WERI-Rb-1 (cell line): Measurements from ENCODE around the gene PANK4.

ENCODE experiments used
- DNase-seq: peaks from one replicate; pipeline ENCODE4 v3.0.0-alpha.2; 2020
- H3K27ac ChIP-seq: fragments of 250-450 bp; sonication (Bioruptor Pico); 2 replicates; pipeline ENCODE4 v1.5.1; 2020; ENCODE audit warnings: mild to moderate bottlenecking, moderate library complexity
- H3K27me3 ChIP-seq: fragments of 250-450 bp; sonication (Bioruptor Pico); 2 replicates; pipeline ENCODE4 v1.5.1; 2021; ENCODE audit warnings: mild to moderate bottlenecking, low read depth, moderate library complexity; ENCODE audit not compliant: insufficient read depth, severe bottlenecking
- H3K36me3 ChIP-seq: fragments of 250-450 bp; sonication (Bioruptor Pico); 2 replicates; pipeline ENCODE4 v1.5.1; 2020; ENCODE audit warnings: mild to moderate bottlenecking, moderate library complexity
- H3K4me3 ChIP-seq: 2 replicates; pipeline ENCODE4 v1.5.1; 2011; ENCODE audit warnings: low read depth, mild to moderate bottlenecking, control low read depth, low read length
- H3K9me3 ChIP-seq: fragments of 250-450 bp; sonication (Bioruptor Pico); 2 replicates; pipeline ENCODE4 v1.5.1; 2021; ENCODE audit warnings: mild to moderate bottlenecking, moderate library complexity; ENCODE audit not compliant: severe bottlenecking
- CTCF ChIP-seq: IDR thresholded peaks from 2 replicates; pipeline ENCODE4 v1.5.1; 2011; ENCODE audit warnings: low read depth, mild to moderate bottlenecking, control low read depth, inconsistent platforms, low read length

The PANK4 gene

GRCh38 chr1:2497891-2498290 lies 28.5 kb downstream of the PANK4 start:
- Histone ChIP-seq H3K4me3 (no peak overlapping the region), H3K36me3 (peaks cover 81% of the 10 kb centered on the region), H3K27ac (no peak overlapping the region), H3K27me3 (no peaks in the 10 kb centered on the region), H3K9me3 (no peaks in the 10 kb centered on the region)
- DNase-seq = no peak
- TF ChIP-seq CTCF = no peak

GRCh38 chr1:2496746-2497145 lies 29.6 kb downstream of the PANK4 start:
- Histone ChIP-seq H3K4me3 (no peak overlapping the region), H3K27ac (no peak overlapping the region), H3K27me3 (no peaks in the 10 kb centered on the region), H3K9me3 (no peaks in the 10 kb centered on the region), H3K36me3 (peaks cover 80% of the 10 kb centered on the region)
- no peak for DNase-seq
- TF ChIP-seq CTCF = no peak

GRCh38 chr1:2496087-2496622 lies 30.2 kb downstream of the PANK4 start:
- Histone ChIP-seq H3K27me3 (no peaks in the 10 kb centered on the region), H3K36me3 (peaks cover 79% of the 10 kb centered on the region), H3K9me3 (no peaks in the 10 kb centered on the region), H3K27ac (no peak overlapping the region), H3K4me3 (no peak overlapping the region)
- no peak for TF ChIP-seq CTCF
- no peak for DNase-seq

- H3K36me3 ChIP-seq = peaks cover 82% of the 10 kb centered on the region
- TF ChIP-seq CTCF = no peak
- DNase-seq = no peak
- no peaks in the 10 kb centered on the region for H3K27me3 ChIP-seq
- no peak overlapping the region for H3K4me3 ChIP-seq
- H3K27ac ChIP-seq = no peak overlapping the region
- no peaks in the 10 kb centered on the region for H3K9me3 ChIP-seq
These were observed 30.9 kb downstream of the PANK4 start for GRCh38 chr1:2495546-2495945.

- Histone ChIP-seq H3K9me3 (no peaks in the 10 kb centered on the region), H3K4me3 (no peak overlapping the region), H3K27ac (no peak overlapping the region; the same call in 1 of the 2 replicates), H3K27me3 (no peaks in the 10 kb centered on the region), H3K36me3 (peaks cover 82% of the 10 kb centered on the region)
- no peak for TF ChIP-seq CTCF
- DNase-seq = no peak
These were observed 31.4 kb downstream of the PANK4 start for GRCh38 chr1:2495026-2495425.

- H3K36me3 ChIP-seq = peaks cover 82% of the 10 kb centered on the region
- no peak for TF ChIP-seq CTCF
- H3K9me3 ChIP-seq = no peaks in the 10 kb centered on the region
- DNase-seq = no peak
- H3K27ac ChIP-seq = no peak overlapping the region; the same call in 1 of the 2 replicates
- H3K4me3 ChIP-seq = no peak overlapping the region
- H3K27me3 ChIP-seq = no peaks in the 10 kb centered on the region
These were observed 32.1 kb downstream of the PANK4 start for GRCh38 chr1:2494323-2494693.
